HT-29 (cell line): ENCODE data around the gene PSMC3. TPM values are rescaled to one million over a fixed set of nuclear protein-coding genes. Genes with fewer than 3 reads are reported as not detected.

ENCODE experiments used
- DNase-seq: peaks from one replicate; pipeline ENCODE4 v3.0.0-alpha.2; 2015; ENCODE audit warnings: low spot score
- total RNA-seq: library from RNA; depleted of rRNA; stranded (reverse); fragments of >200 nt; shearing (Covaris generic); gene quantifications from 2 replicates; pipeline ENCODE4 v1.2.3, GENCODE V29; 2014; rRNA removed

Gene PSMC3
- 206 and 222 TPM in 2 replicates for total RNA-seq

GRCh38 chr11:47426062-47426956, at the start of gene PSMC3:
Gene PSMC3 (minus strand): TSS chr11:47426439. CDS start chr11:47426279, 160 bp downstream.
- DNase-seq = peak; percentile 99

- no peak for DNase-seq
Observed at GRCh38 chr11:47470671-47471070, 44.4 kb upstream of the PSMC3 start.

- DNase-seq = no peak
Observed at GRCh38 chr11:47469361-47470179, 43.3 kb upstream of the PSMC3 start.

- DNase-seq = no peak
Observed at GRCh38 chr11:47468598-47469214, 42.5 kb upstream of the PSMC3 start.

- peak; percentile 78 for DNase-seq
Observed at GRCh38 chr11:47467357-47467756, 41.1 kb upstream of the PSMC3 start.

- peak; percentile 82 for DNase-seq
Observed at GRCh38 chr11:47466701-47467250, 40.5 kb upstream of the PSMC3 start.

- DNase-seq = no peak
Observed at GRCh38 chr11:47466201-47466600, 40.0 kb upstream of the PSMC3 start.

- DNase-seq = no peak
Observed at GRCh38 chr11:47464483-47464882, 38.2 kb upstream of the PSMC3 start.

- DNase-seq = no peak
Observed at GRCh38 chr11:47461876-47462275, 35.6 kb upstream of the PSMC3 start.

- no peak for DNase-seq
Observed at GRCh38 chr11:47460571-47461235, 34.5 kb upstream of the PSMC3 start.

GRCh38 chr11:47454258-47454671, 28.0 kb upstream of the PSMC3 start:
- DNase-seq = peak; percentile 90

GRCh38 chr11:47453365-47453764, 27.1 kb upstream of the PSMC3 start:
- DNase-seq = no peak

GRCh38 chr11:47451990-47452389, 25.8 kb upstream of the PSMC3 start:
- DNase-seq = no peak

GRCh38 chr11:47451436-47451835, 25.2 kb upstream of the PSMC3 start:
- DNase-seq = no peak

- DNase-seq = no peak
Observed at GRCh38 chr11:47449541-47449940, 23.3 kb upstream of the PSMC3 start.

GRCh38 chr11:47448566-47449427, 22.6 kb upstream of the PSMC3 start, which contains the start of gene RAPSN:
Gene RAPSN (minus strand): TSS chr11:47449136. CDS start chr11:47448964, 172 bp downstream.
- DNase-seq = no peak

- DNase-seq = no peak
Observed at GRCh38 chr11:47447906-47448305, 21.7 kb upstream of the PSMC3 start.

- no peak for DNase-seq
Observed at GRCh38 chr11:47446833-47447232, 20.6 kb upstream of the PSMC3 start.

- no peak for DNase-seq
Observed at GRCh38 chr11:47445840-47446239, 19.6 kb upstream of the PSMC3 start.

GRCh38 chr11:47443817-47444216, 17.6 kb upstream of the PSMC3 start:
- DNase-seq = no peak
